Lung (tissue), 12 donors: Measurements from ENCODE around the gene SNX5. TPM values are rescaled to one million over a fixed set of nuclear protein-coding genes. Genes with fewer than 3 reads are reported as not detected.

ENCODE experiments used
- ATAC-seq: fragments of 200-7000 bp; cut with Tn5 transposase; one replicate; pipeline ENCODE4 v1.9.1; 2020; ENCODE audit warnings: moderate number of reproducible peaks; ENCODE audit not compliant: insufficient read depth, low FRiP score
- DNase-seq, 3 donors: peaks; one replicate each; pipeline ENCODE4 v3.0.0-alpha.2; 2013 to 2017
- H3K27ac ChIP-seq, 2 donors: one replicate each; pipeline ENCODE4 v1.5.1; 2013; ENCODE audit warnings: mild to moderate bottlenecking in 2 of 2, moderate library complexity in 2 of 2, control low read depth in 1 of 2, inconsistent platforms in 1 of 2, low read depth in 1 of 2, low read length in 1 of 2
- H3K27me3 ChIP-seq, 3 donors: one replicate each; pipeline ENCODE4 v1.5.1; 2013; ENCODE audit warnings: low read length in 2 of 3; ENCODE audit not compliant: control insufficient read depth in 3 of 3, insufficient read depth in 3 of 3
- H3K36me3 ChIP-seq, 4 donors: one replicate each; pipeline ENCODE4 v1.5.1; 2013; ENCODE audit warnings: low read length in 4 of 4, mild to moderate bottlenecking in 1 of 4, moderate library complexity in 1 of 4; ENCODE audit not compliant: control insufficient read depth in 4 of 4, insufficient read depth in 4 of 4
- H3K4me1 ChIP-seq, 5 donors: one replicate each; pipeline ENCODE4 v1.5.1; 2013; ENCODE audit warnings: low read length in 5 of 5, mild to moderate bottlenecking in 2 of 5, moderate library complexity in 1 of 5; ENCODE audit not compliant: control insufficient read depth in 5 of 5, insufficient read depth in 5 of 5
- H3K4me3 ChIP-seq: one replicate; pipeline ENCODE4 v1.5.1; 2013; ENCODE audit warnings: mild to moderate bottlenecking, control low read depth, moderate library complexity
- H3K9ac ChIP-seq, 2 donors: one replicate each; pipeline ENCODE4 v1.5.1; 2013; ENCODE audit warnings: low read length in 2 of 2, control low read depth in 1 of 2; ENCODE audit not compliant: insufficient read depth in 1 of 2
- H3K9me3 ChIP-seq, 4 donors: one replicate each; pipeline ENCODE4 v1.5.1; 2013; ENCODE audit warnings: low read length in 3 of 4, mild to moderate bottlenecking in 1 of 4, moderate library complexity in 1 of 4; ENCODE audit not compliant: control insufficient read depth in 4 of 4, insufficient read depth in 3 of 4
- CTCF ChIP-seq: IDR thresholded peaks from 2 replicates; pipeline ENCODE4 v1.5.1; 2012; ENCODE audit warnings: mild to moderate bottlenecking; ENCODE audit errors: control extremely low read depth, extremely low read depth
- WGBS, 2 donors: extraction: QIAGEN DNeasy Blood & Tissue Kit; methylation state at CpG; one replicate each; pipeline ENCODE4 v1.1.7; 2013; 5-methylcytosine and 5-hydroxymethylcytosine counted together
- polyA plus RNA-seq, 2 donors: library from polyadenylated mRNA; stranded (reverse); fragments of 200-250 nt; gene quantifications; one replicate each; pipeline ENCODE4 v1.2.1, GENCODE V29; 2013
- total RNA-seq, 2 donors: library from RNA; depleted of rRNA in 1 of 2; stranded (reverse); fragments of >200 nt in 1 of 2; gene quantifications; one replicate each; pipeline ENCODE4 v1.2.1, GENCODE V29; 2014 to 2021
- donor health status: control.
- donor health status: control.
- donor health status: Bipolar disorder and iron deficiency.
- donor health status: healthy.
- donor health status: DM: yes; HTN: yes; CAD: no.

Gene SNX5
- total and polyA plus RNA-seq, 4 donors: 66.6 to 194 (median 86.7) TPM

GRCh38 chr20:17969884-17970409 lies 1.4 kb upstream of the SNX5 start:
- 7% methylated on average over 9 of the region's 9 CpGs for WGBS, 2 donors
- peak overlapping the region; percentile 81 for H3K4me3 ChIP-seq
- DNase-seq: peak in 2 of 3 donors; percentile 27 to 65
- H3K4me1 ChIP-seq: peaks cover 6 to 61% (median 30%) of the 10 kb centered on the region in 5 donors
- no peak for ATAC-seq
- no peaks in the 10 kb centered on the region for H3K27me3 ChIP-seq
- peaks cover 0 to 6% (median 0%) of the 10 kb centered on the region in 4 donors for H3K36me3 ChIP-seq
- peak overlapping the region; percentile 31 to 99 for H3K9ac ChIP-seq
- H3K9me3 ChIP-seq: no peaks in the 10 kb centered on the region
- no peak for TF ChIP-seq CTCF
- peak overlapping the region; percentile 86 to 93 for H3K27ac ChIP-seq

- TF ChIP-seq CTCF: no peak
- DNase-seq (peak in 2 of 3 donors; percentile 71 to 76), ATAC-seq (peak; percentile 8)
- peaks cover 8 to 67% (median 31%) of the 10 kb centered on the region in 5 donors for H3K4me1 ChIP-seq
- H3K36me3 ChIP-seq: peaks cover 0 to 6% (median 0%) of the 10 kb centered on the region in 4 donors
- H3K9ac ChIP-seq: peak overlapping the region; percentile 31 to 99
- no peaks in the 10 kb centered on the region for H3K27me3 ChIP-seq
- H3K27ac ChIP-seq: peak overlapping the region; percentile 93 to 96
- no peaks in the 10 kb centered on the region for H3K9me3 ChIP-seq
- peak overlapping the region; percentile 81 for H3K4me3 ChIP-seq
- WGBS, 2 donors: 0 to 1% methylated on average over 28 of the region's 28 CpGs
These were observed 787 bp upstream of the SNX5 start for GRCh38 chr20:17969278-17969883.

GRCh38 chr20:17967521-17968365 lies 851 bp downstream of the SNX5 start:
- H3K4me3 ChIP-seq: peak overlapping the region; percentile 94
- H3K27me3 ChIP-seq: no peaks in the 10 kb centered on the region
- H3K9ac ChIP-seq: peak overlapping the region; percentile 82 to 96
- H3K4me1 ChIP-seq: peaks cover 8 to 73% (median 39%) of the 10 kb centered on the region in 5 donors
- DNase-seq (peak in 2 of 3 donors; percentile 52 to 57), ATAC-seq (peak; percentile 2)
- TF ChIP-seq CTCF: no peak
- peaks cover 4 to 6% (median 6%) of the 10 kb centered on the region in 4 donors for H3K36me3 ChIP-seq
- no peaks in the 10 kb centered on the region for H3K9me3 ChIP-seq
- H3K27ac ChIP-seq: peak overlapping the region; percentile 94 to 99
- WGBS, 2 donors: 0 to 1% methylated on average over 39 to 41 of the region's 41 CpGs
